Choroid plexus epithelial cell (primary cell): ENCODE measurements around the gene GATA2.

Experiments
- DNase-seq: peaks from one replicate; pipeline ENCODE4 v3.0.0-alpha.2; 2010; ENCODE audit warnings: low read depth
- H3K4me3 ChIP-seq: 2 replicates; pipeline ENCODE4 v1.5.1; 2011; ENCODE audit warnings: low read depth, mild to moderate bottlenecking, control low read depth, low read length, moderate library complexity
- TF ChIP-seq, protein P1 (sequence below): conservative IDR thresholded peaks from 2 replicates; pipeline ENCODE4 v1.5.1; 2011; ENCODE audit warnings: low read depth, mild to moderate bottlenecking, control low read depth, inconsistent platforms, low read length, moderate library complexity

GATA2 gene

DNA sequence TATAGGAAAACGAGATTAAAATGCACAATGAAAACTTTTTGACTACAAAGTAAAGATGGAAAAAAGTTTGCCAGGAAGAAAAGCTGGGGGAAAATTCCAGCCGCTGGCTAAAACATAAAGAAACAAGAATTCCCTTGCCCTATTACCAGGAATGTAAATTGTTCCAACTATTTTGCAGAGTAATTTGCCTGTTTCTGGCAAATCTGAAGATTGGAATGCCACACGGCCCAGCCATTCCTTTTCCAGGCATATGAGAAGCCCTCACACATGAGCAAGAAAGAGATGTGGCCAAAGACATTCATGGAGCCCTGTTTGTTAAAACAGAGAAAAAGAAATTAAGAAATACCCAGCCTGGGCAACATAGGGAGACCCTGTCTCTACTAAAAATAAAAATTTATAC, 8.4 kb upstream of the GATA2 start:
- no peak for DNase-seq
- TF ChIP-seq, protein P1, sequence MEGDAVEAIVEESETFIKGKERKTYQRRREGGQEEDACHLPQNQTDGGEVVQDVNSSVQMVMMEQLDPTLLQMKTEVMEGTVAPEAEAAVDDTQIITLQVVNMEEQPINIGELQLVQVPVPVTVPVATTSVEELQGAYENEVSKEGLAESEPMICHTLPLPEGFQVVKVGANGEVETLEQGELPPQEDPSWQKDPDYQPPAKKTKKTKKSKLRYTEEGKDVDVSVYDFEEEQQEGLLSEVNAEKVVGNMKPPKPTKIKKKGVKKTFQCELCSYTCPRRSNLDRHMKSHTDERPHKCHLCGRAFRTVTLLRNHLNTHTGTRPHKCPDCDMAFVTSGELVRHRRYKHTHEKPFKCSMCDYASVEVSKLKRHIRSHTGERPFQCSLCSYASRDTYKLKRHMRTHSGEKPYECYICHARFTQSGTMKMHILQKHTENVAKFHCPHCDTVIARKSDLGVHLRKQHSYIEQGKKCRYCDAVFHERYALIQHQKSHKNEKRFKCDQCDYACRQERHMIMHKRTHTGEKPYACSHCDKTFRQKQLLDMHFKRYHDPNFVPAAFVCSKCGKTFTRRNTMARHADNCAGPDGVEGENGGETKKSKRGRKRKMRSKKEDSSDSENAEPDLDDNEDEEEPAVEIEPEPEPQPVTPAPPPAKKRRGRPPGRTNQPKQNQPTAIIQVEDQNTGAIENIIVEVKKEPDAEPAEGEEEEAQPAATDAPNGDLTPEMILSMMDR, result no peak
- no peak overlapping the region for H3K4me3 ChIP-seq

DNA sequence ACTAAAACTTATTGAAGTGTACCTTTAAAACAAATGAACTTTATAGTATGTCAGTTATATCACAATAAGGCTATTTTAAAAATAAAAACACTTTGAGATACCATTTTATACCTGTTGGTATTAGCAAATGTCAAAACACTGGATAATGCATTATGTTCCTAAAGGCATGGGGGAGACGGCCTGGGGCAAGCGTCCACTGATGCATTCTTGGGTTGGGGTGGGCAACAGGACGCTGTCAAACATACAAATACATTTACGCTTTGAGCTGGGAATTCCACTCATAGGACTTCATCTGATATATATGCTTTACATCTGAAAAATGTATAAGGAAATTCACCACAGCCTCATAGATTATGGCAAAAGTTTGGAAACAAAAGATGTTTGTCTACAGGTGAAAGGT, 7.6 kb upstream of the GATA2 start:
- H3K4me3 ChIP-seq, result no peak overlapping the region
- DNase-seq, result no peak
- TF ChIP-seq, protein P1, result no peak

DNA sequence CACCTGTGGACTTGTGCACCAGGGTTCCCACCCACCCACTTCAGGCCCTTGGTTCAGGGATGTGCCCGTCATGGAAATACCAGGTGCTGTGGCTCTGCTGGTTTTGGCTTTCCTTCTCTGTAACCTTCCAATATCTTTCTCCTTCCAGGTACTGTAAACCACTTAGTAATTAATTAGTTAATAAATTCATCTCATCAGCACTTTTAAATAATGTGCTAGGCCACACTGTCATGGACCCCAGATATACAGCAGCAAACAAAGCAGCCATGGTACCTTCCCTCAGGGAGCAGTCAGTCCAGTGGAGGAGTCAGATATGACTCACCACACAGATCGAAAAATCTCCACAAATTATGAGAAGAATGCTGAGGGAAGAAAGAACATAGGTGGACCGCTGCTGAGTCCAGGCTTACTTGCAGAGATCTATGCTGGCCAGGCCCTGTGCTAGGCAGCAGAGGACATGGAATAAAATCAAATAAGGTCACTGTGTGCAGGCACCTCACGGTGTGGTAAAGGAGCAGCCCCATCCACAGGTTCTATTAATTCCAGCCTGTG, 6.8 kb upstream of the GATA2 start:
- TF ChIP-seq, protein P1, result no peak
- no peak overlapping the region for H3K4me3 ChIP-seq
- peak; percentile 56 for DNase-seq

DNA sequence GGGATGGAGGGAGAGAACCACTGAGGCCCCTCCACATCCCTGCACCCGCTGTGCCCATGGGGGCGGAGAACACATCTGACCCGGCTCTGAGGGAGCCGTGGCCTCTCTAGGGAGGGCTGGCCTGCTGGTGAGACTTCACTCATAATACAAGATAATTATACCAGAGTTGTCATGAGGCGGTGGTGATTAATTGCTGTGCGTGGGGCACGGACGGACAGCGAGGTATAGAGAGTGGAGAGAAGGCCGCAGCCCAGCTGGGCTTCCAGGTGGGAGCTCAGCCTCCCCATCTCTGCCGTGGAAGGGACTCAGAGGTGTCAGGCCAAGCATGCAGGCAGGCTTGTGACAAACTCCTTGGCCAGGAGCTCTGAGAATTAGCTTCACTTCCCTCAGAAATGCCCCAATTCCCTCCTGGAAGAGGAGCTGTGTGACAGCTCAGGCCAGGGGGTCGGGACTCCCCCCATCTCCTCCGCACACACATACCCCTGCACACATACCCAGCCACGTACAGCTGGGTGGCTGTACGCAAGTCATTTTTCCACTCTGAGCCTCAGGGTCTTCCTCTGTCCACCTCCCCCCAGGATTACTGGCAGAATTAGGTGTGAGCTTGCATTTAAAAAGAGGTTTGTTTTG, 6.0 kb upstream of the GATA2 start:
- H3K4me3 ChIP-seq, result no peak overlapping the region
- DNase-seq, result no peak
- TF ChIP-seq, protein P1, result no peak

DNA sequence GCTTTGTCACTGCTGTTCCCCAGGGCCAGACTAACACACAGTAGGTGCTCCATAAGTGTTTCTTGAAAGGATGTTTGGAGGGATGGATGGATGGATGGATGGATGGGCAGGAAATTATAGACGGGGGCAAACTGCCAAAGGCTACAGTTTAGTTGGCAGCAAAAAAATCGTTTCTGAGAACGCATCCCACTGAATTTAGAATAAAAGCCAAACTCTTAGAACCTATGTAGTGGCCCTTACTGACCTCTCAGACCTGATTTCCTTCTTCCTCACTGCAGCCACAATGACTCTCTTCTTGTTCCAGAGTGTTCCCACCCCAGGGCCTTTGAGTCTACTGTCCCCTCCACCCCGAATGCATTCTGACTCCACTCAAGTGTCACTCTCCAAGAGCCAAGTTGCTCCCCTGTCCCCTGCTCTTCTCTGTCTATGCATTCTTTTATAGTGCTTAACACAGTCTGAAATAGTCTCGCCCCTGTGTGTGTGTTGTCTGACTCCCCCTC, 5.2 kb upstream of the GATA2 start:
- DNase-seq, result no peak
- H3K4me3 ChIP-seq, result no peak overlapping the region
- TF ChIP-seq, protein P1, result no peak

DNA sequence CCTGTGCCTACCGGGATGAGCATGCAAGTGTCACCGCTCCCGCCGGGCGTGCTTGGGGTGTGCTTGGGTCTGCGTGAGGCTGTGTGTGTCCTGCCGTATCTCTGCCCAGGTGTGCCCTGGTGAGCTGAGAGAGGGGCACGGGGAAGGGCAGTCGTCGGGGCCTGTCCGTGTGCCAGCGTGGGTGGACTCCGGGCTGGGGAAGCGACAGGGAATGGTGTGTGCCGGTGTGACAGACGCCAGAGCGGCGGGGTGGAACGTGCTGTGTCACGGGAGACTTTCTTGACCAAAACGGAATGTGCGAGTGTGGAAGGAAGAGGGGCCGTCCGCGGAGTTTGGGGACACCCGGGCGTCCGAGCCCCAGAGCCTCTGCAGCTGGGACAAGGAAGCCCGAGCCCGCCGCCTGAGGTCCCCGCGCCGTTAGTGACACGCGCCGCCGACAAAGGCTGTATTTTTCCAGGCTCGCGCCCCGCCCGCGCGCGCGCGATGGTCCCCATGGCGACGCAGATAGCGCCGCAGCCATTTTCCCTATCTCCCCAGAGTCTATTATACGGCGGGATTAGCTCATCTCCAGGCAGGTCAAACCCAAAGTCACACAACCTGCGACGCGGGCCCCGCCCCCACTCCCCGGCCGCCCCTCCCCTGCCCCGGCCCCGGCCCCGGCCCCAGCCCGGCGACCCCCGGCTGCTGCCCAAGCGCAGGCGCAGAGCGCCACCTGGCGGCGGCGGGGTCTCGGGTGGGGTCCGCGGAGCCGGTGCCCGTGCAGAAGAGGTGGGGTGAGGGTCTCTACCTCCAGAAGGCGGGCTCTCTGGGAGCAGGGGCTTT, 4.5 kb upstream of the GATA2 start:
- no peak for DNase-seq
- peak overlapping the region; percentile 54 for H3K4me3 ChIP-seq
- TF ChIP-seq, protein P1, result peak; percentile 67
